GM19328 (cell line): ENCODE measurements around the gene GYPB.
"Not testable (repeated sequence)": the region's sequence is repeated elsewhere in the genome, so short reads cannot be mapped to it uniquely, and the experiment has no call there.

ENCODE experiments used
- ATAC-seq: cut with Tn5 transposase; IDR thresholded peaks from one replicate; pipeline ENCODE4 v1.9.1; 2021; ENCODE audit warnings: mild to moderate bottlenecking, moderate library complexity; ENCODE audit not compliant: unreplicated experiment

GYPB gene

DNA sequence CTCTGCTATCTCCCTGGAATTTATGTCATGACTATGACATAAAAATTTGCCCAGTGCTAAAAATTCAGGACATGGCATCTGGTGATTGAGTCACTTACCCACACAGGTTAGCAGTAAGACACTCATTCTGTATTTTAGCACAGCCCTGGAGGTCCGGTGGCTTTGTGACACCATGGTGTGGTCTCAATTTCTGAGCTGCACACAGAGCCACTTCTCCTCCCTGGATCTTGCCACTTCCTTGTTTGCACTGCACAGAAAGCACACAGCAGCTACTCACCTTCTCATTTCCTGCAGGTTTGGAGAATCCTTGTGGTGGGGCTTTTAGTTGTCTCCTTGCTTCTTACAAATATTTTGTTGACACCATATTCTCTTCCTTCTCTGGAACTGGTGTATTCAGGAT is 69.0 kb downstream of the GYPB start:
- not testable (repeated sequence) for ATAC-seq

DNA sequence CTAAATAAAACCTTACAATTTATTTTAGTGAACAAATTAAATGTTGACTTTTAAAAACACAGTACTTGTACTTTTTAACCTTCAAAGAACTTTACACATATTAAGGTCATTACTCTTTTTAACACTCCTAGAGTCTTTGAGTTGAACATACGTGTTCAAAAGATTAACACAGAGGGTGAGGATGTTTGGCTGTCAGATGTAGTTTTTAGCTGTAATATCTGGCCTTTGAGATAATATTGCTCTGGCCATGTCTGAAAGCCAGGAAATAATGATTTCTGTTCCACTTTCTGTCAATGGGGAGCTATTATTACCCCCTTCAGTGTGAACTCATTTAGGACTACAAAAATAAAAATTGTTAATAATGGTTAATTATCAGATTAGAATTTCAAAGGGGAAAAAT is 71.7 kb downstream of the GYPB start:
- not testable (repeated sequence) for ATAC-seq
